Activated CD4-positive, alpha-beta T cell treated with anti-CD3 and anti-CD28 coated beads for 4 hours (primary cell): ENCODE results near the gene CCDC24.

Experiments used
- DNase-seq, 2 donors: peaks; one replicate each; pipeline ENCODE4 v3.0.0-alpha.2; 2020

CCDC24 gene

DNA sequence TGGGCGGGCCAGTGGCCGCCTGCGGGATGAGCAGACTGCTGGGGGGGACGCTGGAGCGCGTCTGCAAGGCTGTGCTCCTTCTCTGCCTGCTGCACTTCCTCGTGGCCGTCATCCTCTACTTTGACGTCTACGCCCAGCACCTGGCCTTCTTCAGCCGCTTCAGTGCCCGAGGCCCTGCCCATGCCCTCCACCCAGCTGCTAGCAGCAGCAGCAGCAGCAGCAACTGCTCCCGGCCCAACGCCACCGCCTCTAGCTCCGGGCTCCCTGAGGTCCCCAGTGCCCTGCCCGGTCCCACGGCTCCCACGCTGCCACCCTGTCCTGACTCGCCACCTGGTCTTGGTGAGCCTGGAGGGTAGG, 10.3 kb upstream of the CCDC24 start:
- DNase-seq: no peak

DNA sequence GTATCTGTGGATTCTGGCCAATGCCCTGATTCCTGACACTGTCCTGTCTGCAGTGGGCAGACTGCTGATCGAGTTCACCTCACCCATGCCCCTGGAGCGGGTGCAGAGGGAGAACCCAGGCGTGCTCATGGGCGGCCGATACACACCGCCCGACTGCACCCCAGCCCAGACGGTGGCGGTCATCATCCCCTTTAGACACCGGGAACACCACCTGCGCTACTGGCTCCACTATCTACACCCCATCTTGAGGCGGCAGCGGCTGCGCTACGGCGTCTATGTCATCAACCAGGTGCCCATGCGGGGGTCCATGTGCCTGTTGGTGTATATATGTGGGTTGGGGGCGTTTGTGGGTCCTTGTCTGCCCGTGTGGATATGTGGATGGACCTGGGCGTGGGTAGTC, 9.8 kb upstream of the CCDC24 start:
- no peak for DNase-seq

DNA sequence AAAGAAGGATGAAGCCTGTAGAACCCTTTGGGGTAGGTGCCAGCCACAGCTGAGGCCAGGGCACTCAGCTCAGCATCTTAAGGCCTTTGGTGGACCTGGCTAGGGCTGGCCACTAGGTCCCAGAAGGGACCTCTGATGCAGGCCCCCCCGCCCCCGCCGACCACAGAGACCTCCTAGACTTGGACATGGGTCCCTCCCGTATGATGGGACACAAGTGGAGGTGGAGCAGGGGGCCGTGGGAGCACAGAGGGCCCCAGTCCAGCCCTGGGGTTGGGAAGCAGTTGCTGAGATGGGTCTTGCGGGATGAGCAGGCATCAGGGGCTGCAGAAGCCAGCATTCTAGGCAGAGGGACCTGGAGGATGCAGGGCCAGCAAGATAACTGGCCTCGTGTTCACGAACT, 9.2 kb upstream of the CCDC24 start:
- DNase-seq: no peak

DNA sequence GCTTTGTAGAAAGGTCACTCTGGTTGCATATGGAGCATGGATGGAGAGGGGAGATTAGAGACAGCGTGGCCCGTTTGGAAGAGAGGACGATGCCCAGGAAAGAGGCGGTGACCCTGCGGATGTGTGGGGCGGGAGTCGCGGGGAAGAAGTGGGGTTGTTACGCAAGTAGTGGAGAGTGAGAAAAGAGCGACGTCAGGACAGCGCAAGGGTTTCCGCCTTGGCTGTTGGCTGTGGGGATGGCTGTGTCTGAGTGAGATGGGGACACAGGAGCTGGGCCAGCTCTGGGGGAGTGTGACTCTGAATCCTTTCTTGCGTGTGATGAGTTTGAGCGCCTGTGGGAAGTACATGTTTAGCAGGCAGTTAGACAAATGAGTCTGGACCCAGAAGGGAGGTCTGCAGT, 8.6 kb upstream of the CCDC24 start:
- DNase-seq: no peak

DNA sequence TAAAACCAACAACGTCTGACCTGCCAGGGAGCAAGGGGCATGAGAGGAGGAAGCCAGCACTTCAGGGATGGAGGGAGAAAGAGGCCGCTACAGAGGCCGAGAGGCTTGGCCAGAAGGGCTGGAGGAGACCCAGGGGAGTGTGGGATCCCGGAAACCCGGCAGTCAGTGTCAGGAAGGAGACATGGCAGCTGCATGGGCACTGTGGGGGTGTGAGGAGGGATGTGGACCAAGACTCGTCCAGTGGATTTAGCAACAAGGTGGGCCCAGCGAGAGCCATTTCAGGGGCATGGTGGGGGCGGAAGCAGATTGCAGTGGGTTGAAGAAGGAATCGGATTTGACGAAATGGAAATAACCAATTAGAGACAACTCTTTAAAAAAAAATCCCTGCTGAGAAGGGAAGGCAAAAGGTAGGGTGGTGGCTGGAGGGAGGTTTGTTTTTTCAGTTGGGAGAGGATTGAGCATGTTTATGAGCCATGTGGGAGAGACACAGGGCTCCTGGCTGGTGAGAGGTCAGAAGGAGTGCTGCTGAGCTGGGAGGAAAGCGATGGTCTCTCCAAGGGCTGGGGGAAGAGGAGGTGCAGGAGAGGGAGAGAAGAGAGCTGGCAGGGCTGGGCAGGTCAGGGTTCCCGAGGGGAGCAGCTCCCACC, 8.0 kb upstream of the CCDC24 start:
- DNase-seq: no peak

DNA sequence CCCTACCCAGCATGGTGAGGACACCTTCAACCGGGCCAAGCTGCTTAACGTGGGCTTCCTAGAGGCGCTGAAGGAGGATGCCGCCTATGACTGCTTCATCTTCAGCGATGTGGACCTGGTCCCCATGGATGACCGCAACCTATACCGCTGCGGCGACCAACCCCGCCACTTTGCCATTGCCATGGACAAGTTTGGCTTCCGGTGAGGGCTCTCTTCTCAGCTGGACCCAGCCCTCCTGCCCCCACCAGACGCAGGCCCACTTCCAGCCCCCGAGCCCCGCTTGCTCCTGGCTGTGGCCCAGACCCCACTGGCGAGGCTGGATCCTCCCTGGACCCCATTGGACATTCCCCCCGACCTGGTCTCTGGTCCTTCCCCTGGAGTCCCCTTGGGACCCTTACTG, 6.5 kb upstream of the CCDC24 start:
- no peak for DNase-seq

DNA sequence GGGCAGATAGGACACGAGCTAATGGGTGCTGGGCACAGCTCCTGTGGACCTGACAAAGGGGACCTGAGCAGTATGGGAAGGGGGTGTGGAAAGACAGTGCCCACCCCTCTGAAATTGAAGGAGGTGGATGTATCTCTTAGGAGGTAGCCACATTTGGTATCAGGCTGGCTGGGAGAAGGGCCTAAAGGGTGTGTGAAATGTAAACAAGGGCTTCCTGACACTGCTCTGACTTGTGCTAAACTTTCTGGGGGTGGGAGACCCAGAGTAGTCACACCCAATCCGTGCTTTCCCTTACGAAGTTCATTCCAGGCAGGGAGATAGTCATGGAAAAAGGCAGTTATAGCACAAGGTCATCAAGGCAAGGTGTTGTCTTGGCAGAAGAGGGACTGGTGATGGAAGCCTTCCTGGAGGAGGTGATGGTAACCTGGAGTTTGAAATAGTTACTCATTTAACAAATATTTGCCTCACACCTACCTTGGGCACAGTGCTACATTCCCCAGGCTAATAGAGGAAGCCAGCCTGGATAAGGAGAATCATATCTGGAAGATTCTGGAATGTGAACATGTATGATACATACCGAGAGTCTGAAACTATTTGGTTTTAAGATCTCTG, 5.3 kb upstream of the CCDC24 start:
- DNase-seq: no peak

DNA sequence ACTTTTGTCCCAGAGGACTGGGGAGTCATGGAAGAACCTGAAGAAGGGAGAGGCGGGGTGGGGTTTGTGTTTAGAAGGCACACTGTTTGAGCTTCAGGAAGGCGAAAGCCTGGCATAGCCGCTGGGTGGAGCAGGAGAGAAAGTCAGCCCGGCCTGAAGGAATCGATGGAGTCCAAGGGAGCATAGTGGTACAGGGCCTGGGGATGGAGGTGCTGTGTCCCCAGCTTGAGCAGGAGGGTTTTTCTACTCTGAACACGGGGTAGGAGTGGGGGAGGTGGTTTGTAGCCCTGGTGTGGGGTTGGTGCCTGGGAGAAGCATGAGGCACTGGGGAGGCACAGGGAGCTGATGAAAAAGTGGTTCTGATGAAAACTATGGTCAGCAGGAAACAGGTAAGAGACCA, 4.7 kb upstream of the CCDC24 start:
- no peak for DNase-seq

DNA sequence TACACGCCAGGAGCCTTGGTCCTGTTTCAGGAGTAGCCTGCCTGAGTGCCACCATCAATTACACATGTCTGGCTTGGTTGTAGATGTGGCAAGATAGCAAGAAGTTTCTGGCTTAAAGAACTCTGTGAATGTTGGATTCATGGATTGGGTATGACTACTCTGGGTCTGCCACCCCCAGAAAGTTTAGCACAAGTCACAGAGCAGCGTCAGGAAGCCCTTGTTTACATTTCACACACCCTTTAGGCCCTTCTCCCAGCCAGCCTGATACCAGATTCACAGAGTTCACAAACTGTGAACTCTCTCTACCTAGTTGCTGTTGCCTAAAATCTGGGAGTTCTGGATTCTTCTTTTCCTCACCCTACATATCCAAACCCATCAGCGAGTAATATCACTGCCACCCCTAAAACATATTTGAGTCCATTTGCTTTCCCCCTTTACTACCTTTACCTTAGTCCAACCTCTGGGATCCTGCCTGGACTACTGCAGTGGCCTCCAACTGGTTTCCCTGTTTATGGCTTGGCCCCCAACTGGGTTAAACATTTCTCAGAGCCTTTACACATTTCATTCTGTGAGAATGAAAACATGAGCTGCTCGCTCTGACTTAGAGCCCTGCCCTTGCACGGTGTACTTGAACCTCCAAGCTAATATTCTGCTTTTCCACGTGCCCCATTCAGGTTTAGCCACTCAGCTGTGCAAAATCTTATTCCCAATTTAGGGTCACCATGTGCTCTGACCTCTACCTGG, 4.1 kb upstream of the CCDC24 start:
- no peak for DNase-seq

DNA sequence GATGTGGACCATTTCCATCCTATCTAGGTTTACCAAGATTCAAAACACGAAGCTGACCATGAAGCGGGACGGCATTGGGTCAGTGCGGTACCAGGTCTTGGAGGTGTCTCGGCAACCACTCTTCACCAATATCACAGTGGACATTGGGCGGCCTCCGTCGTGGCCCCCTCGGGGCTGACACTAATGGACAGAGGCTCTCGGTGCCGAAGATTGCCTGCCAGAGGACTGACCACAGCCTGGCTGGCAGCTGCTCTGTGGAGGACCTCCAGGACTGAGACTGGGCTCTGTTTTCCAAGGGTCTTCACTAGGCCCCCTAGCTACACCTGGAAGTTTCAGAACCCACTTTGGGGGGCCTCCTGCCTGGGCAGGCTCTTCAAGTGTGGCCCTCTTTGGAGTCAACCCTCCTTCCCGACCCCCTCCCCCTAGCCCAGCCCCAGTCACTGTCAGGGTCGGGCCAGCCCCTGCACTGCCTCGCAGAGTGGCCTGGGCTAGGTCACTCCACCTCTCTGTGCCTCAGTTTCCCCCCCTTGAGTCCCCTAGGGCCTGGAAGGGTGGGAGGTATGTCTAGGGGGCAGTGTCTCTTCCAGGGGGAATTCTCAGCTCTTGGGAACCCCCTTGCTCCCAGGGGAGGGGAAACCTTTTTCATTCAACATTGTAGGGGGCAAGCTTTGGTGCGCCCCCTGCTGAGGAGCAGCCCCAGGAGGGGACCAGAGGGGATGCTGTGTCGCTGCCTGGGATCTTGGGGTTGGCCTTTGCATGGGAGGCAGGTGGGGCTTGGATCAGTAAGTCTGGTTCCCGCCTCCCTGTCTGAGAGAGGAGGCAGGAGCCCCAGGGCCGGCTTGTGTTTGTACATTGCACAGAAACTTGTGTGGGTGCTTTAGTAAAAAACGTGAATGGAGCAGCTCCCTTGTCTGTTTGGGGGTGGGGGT, 864 bp upstream of the CCDC24 start:
- DNase-seq: no peak

DNA sequence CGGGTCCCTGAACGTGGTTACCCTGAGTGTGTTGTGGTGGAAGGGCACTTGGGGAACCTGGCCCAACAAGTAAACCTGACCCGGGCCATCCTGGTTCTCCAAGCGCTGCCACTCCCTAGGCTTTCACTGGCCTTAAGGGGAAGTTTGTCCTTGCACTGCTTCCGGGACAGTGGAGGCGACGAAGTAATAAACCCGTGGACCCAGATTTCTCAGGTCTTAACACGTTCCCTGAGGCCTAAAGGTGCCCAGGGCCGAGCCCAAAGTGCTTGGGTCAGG, 261 bp upstream of the CCDC24 start:
- DNase-seq: no peak

DNA sequence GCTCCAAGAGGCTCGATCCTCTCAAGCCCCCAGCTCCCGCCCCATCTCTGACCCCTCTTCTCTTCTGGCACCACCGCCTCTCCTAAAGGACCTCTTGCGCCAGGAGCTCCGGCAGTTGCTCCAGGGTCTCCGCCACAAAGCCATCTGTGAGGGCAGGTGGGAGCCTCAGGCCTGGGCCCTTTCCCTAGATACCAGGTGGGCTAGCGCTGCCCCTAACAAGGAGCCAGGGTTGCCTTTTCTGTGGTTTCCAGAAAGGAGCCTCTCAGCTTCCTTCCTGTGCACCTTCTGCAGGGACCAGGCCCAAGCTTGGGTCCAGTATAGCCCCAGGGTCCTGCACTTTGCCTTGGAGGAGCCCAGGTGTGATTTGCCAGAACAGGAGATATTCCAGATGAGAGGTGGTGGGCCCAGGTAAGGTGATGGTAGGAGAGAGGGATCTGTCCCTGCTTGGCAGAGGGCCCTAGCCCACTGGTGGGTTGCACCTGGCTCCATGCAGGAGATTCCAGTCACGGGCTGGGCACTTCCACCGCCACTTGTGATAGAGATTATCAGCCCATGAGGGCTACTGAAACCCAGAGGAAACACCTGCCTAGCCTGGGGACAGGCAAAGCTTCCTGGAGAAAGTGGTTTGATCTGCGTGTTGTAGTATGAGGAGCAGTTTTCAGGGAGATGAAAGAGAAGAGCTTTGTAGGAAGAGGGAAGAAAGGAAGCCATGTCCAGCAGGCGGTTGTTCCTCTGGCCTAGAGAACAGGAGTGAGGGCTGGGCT, 1.0 kb downstream of the CCDC24 start:
- no peak for DNase-seq

DNA sequence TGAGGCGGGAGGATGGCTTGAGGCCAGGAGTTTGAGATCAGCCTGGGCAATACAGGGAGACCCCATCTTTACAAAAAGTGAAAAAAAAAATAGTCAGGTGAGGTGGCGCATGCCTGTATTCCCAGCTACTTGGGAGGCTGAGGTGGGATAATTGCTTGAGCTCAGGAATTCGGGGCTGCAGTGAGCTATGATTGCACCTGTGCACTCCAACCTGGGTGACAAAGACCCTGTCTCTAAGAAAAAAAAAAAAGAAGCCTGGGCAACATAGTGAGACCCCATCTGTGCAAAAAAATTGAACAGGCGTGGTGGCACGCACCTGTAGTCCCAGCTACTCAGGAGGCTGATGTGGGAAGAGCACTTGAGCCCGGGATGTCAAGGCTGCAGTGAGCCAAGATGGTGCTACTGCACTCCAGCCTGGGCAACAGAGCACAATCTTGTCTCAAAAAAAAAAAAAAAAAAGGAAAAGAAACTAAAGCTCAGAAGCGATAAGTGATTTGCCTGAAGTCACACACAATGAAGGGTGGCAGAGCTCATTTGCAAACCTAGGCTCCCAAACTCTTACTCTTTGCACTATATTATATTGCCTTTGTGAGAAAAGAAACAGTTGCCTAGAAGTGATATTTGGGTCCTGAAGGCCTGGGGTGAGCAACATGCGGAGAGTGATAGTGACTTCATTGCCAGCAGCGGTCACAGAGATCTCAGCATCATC, 2.0 kb downstream of the CCDC24 start:
- no peak for DNase-seq

DNA sequence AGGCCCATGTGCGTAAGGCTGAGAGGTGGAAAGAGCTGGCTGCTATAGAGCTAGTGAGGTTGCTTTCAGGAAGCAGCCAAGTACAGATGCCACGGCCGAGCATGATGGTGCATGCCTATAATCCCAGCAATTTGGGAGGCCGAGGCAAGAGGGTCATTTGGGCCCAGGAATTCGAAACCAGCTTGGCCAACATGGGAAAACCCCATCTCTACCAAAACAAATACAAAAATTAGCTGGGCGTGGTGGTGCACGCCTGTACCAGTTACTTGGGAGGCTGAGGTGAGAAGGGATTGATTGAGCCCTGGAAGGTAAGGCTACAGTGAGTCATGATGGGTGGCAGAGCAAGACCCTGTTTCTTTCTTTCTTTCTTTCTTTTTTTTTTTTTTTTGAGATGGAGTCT, 2.7 kb downstream of the CCDC24 start:
- DNase-seq: no peak

DNA sequence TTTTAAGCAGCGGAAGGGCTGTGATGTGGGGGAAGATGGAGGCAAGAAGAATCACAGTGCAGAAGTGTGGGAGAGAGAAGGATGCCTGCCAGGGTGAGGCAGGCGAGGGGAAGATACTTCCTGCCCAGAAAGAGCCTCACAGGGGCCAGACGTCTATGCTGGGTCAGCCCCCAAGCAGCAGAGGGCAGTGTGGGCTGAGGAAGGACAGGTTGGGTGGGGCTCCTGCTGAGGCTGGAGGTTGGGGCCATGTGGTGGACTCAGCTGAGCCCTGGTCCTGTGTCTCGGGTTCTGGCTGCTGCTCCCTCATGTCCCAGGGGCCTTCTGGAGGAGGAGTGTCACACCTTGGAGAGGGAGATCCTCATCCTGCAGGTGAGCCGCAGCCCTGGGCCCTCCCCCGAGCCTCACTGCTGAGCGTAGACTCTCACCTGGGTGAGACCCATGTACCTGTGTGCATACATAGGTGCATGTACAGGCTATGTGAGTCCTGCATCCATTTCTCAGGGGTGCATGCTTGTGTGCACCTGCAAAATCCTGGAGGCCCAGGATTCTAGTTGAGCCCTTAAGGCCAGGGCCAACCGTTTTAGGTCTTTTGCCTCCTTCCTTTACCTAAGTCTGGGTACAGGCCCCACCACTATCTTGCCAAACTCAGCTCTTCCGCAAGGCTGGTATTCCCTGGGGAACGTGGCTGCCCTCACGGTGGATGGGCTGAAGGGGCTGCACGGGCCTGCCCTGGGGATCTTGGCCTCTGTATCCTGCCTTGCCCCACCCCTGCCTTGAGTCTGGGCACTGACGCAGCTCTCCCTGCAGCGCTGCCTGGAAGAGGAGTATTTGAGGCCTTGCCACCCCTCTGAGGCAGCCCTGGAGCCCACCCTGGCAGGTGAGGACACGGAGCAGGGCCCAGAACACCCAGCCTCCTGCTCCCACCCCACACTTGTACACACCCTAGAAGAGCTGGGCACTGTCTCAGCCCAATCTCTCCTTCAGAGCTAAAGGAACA, 3.7 kb downstream of the CCDC24 start:
- DNase-seq: no peak

DNA sequence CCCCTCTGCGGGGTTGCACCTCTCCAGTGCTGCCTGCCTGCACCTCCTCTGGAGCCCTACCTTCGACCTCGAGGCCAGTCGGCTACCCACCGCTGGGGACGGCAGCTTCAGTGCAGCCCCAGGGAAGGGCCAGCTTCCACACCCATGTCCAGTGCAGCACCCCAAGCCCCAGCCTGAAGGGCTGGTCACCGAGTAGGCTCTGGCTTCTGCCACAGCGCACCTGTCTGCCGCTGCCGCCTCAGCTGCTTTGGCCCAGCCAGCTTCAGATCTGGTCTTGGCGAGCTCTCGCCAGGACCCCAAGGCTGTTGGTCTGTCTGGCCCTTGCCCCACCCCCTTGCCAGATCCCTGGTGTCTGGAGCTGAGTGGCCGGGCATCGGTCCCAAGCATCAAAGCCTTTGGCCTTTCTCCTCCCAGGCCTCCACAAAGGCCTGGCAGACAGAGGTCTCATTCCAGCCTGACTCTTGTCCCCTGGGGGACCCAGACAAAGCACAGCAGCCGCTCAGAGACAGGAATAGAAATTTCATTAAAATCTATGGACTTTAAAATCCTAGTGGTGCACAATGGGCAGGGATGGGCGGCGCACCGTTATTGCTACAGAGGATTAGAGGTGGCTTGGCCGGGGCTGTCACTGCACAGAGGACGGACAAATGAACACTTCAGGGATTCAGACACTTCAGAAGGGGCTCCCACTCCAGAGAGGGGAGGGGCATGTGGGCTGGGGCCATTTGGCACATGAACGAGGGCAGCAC, 4.8 kb downstream of the CCDC24 start:
- DNase-seq: no peak

DNA sequence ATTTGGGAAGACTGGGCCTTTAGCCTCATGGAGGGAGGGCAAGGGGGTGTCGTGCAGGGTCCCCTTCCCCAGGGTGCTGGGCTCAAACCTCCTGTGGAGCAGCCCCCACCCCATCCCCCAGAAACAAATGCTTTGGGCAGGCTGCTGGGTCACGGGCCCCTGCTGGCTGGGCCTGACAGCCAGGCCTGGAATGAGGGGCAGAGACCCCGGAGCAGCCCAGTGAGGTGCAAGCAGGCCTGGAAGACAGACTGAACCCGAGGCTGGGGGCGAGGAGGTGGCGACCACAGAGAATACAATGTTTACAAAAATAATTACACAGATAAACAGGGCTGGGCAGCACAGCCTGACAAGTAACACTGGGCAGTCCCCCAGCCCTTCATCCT, 5.3 kb downstream of the CCDC24 start:
- DNase-seq: no peak

DNA sequence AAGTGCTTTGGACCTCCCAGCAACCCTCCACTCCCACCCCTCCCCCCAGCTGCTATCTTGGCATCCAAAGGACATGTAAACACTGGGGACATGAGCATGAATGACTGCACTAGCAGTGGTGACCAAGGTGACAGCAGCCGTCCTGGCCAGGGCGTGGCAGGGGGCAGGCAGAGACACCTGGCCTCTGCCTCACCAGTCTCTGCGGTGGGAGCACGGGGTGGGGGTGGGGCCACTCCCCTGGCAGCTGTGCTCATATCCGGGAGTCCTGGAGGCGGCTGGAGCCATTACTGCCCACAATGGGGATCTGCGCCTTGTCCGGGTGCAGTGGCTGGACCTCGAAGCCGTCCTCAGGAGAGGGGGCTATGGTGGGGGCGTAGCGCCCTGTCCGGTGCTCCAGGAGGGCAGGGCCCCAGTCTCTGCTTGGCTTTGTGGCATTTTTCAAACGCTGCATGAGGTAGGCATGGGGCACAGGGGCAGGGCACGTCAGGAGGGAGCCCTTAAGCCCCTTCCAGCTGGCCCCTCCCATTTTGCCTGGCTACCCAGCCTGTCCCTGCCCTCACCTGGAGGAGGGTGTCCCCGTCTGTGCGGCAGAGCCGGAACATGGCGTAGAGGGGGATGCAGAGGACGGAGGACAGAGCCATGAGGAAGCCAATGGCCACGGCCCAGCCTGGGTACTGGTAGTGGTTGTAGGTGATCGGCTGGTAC, 6.0 kb downstream of the CCDC24 start:
- no peak for DNase-seq

DNA sequence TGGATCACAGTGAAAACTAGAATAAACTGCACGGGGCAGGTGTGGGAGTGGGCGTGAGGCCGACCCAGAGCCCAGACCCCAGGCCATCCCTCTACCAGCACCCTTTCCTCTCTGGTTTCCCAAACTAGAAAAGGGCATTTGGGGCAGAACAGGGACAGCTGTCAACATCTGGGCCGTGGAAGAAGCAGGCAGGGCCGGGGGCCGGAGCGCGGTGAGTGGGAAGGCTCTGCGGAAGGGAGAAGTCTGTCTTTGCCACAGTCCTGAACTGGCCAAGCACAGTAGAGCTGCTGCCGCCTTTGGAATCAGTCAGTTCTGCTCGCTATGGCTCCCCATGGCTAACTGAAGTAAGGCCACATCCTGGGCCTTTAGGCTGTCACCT, 6.6 kb downstream of the CCDC24 start:
- no peak for DNase-seq

DNA sequence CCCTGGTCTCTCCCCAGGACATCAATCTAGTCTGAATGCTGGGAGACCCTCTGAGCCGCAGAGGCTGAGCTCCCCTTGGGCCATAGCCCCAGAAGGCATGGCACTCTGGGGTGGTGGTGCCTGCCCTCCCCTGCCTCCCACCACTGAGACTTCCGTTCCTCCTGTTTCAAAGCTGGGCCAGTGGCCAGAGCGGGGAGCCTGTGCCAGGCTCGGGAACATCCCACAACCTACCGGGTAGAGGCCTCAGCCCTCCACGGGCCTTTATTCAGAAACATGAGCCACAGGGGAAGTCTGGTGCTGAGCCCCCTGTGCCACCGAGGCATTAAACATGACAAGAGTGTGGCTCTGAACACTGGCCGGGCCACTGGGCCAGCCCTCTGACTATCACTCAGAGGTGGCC, 8.1 kb downstream of the CCDC24 start:
- DNase-seq: no peak
